Measurements from ENCODE around the gene FER. TPM values are rescaled to one million over a fixed set of nuclear protein-coding genes. Genes with fewer than 3 reads are reported as not detected.

FER gene
- total RNA-seq, 1 donor from 2014 or later = 30.7 TPM

GRCh38 chr5:109192555-109193281, 445.0 kb downstream of the FER start:
- Mint-ChIP-seq H3K36me3 (ENCODE audit: low read depth, unreplicated experiment) (no peaks in the 10 kb centered on the region), H3K9me3 (ENCODE audit: unreplicated experiment) (no peaks in the 10 kb centered on the region), H3K4me1 (ENCODE audit: unreplicated experiment) (peaks cover 12% of the 10 kb centered on the region), H3K4me3 (ENCODE audit: unreplicated experiment) (no peak overlapping the region), H3K27me3 (ENCODE audit: unreplicated experiment) (peaks cover 1% of the 10 kb centered on the region), H3K27ac (ENCODE audit: unreplicated experiment) (peak overlapping the region; percentile 78)
- no peak for TF ChIP-seq CTCF (IDR thresholded peaks at IDR 0.05; ENCODE audit: unreplicated experiment)
- DNase-seq (ENCODE audit: low spot score) = no peak

- DNase-seq (ENCODE audit: low spot score) = no peak
- H3K27ac Mint-ChIP-seq (ENCODE audit: unreplicated experiment) = no peak overlapping the region
- H3K9me3 Mint-ChIP-seq (ENCODE audit: unreplicated experiment) = no peaks in the 10 kb centered on the region
Observed at GRCh38 chr5:109195667-109196066, 448.0 kb downstream of the FER start.

GRCh38 chr5:109196087-109196822, 448.6 kb downstream of the FER start:
- Mint-ChIP-seq H3K4me3 (ENCODE audit: unreplicated experiment) (no peak overlapping the region), H3K36me3 (ENCODE audit: low read depth, unreplicated experiment) (no peaks in the 10 kb centered on the region), H3K9me3 (ENCODE audit: unreplicated experiment) (no peaks in the 10 kb centered on the region), H3K4me1 (ENCODE audit: unreplicated experiment) (peaks cover 10% of the 10 kb centered on the region), H3K27me3 (ENCODE audit: unreplicated experiment) (peaks cover 1% of the 10 kb centered on the region), H3K27ac (ENCODE audit: unreplicated experiment) (no peak overlapping the region)
- no peak for DNase-seq (ENCODE audit: low spot score)
- no peak for TF ChIP-seq CTCF (IDR thresholded peaks at IDR 0.05; ENCODE audit: unreplicated experiment)

More at GRCh38 chr5:109195667-109196066, 448.0 kb downstream of the FER start:
- H3K4me1 Mint-ChIP-seq (ENCODE audit: unreplicated experiment) = peaks cover 12% of the 10 kb centered on the region
- no peak for TF ChIP-seq CTCF (IDR thresholded peaks at IDR 0.05; ENCODE audit: unreplicated experiment)
- H3K4me3 Mint-ChIP-seq (ENCODE audit: unreplicated experiment) = no peak overlapping the region
- no peaks in the 10 kb centered on the region for H3K36me3 Mint-ChIP-seq (ENCODE audit: low read depth, unreplicated experiment)
- peaks cover 1% of the 10 kb centered on the region for H3K27me3 Mint-ChIP-seq (ENCODE audit: unreplicated experiment)

GRCh38 chr5:109196823-109197160, 449.1 kb downstream of the FER start:
- Mint-ChIP-seq H3K27me3 (ENCODE audit: unreplicated experiment) (peaks cover 1% of the 10 kb centered on the region), H3K9me3 (ENCODE audit: unreplicated experiment) (no peaks in the 10 kb centered on the region), H3K4me3 (ENCODE audit: unreplicated experiment) (no peak overlapping the region), H3K27ac (ENCODE audit: unreplicated experiment) (no peak overlapping the region), H3K36me3 (ENCODE audit: low read depth, unreplicated experiment) (no peaks in the 10 kb centered on the region), H3K4me1 (ENCODE audit: unreplicated experiment) (peaks cover 8% of the 10 kb centered on the region)
- DNase-seq (ENCODE audit: low spot score) = no peak
- no peak for TF ChIP-seq CTCF (IDR thresholded peaks at IDR 0.05; ENCODE audit: unreplicated experiment)

- no peaks in the 10 kb centered on the region for H3K9me3 Mint-ChIP-seq (ENCODE audit: unreplicated experiment)
- no peak overlapping the region for H3K27ac Mint-ChIP-seq (ENCODE audit: unreplicated experiment)
- no peaks in the 10 kb centered on the region for H3K4me1 Mint-ChIP-seq (ENCODE audit: unreplicated experiment)
- TF ChIP-seq CTCF (IDR thresholded peaks at IDR 0.05; ENCODE audit: unreplicated experiment) = no peak
- no peak for DNase-seq (ENCODE audit: low spot score)
- no peak overlapping the region for H3K4me3 Mint-ChIP-seq (ENCODE audit: unreplicated experiment)
- H3K36me3 Mint-ChIP-seq (ENCODE audit: low read depth, unreplicated experiment) = no peaks in the 10 kb centered on the region
- no peaks in the 10 kb centered on the region for H3K27me3 Mint-ChIP-seq (ENCODE audit: unreplicated experiment)
Observed at GRCh38 chr5:109199289-109199688, 451.6 kb downstream of the FER start.
